GM21786 (cell line): Measurements from ENCODE around the gene TNRC6B.

Source experiments
- ATAC-seq: cut with Tn5 transposase; IDR thresholded peaks from one replicate; pipeline ENCODE4 v1.9.1; 2021; ENCODE audit not compliant: unreplicated experiment

Gene TNRC6B

DNA sequence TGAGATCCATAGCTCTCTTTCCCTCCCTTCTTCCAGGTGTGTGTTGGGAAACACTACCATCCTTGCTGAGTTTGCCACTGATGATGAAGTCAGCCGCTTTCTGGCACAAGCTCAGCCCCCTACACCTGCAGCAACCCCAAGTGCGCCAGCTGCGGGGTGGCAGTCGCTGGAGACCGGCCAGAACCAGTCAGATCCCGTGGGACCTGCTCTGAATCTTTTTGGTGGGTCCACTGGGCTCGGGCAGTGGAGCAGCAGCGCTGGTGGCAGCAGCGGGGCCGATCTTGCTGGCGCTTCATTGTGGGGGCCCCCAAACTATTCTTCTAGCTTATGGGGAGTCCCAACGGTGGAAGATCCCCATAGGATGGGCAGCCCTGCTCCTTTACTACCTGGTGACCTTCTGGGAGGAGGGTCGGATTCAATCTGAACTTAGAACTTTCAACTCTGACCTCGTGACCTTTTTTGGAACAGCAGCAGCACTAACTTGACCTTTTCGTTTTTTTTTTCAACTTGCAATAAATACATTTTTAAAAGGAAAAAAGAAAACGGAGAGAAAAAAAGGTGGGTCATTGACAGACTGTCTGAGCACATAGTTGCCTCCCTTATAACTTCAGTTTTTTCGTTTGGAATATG, 145.2 kb downstream of the TNRC6B start:
- ATAC-seq = no peak

GRCh38 chr22:40323681-40324171, 146.0 kb downstream of the TNRC6B start:
- no peak for ATAC-seq

DNA sequence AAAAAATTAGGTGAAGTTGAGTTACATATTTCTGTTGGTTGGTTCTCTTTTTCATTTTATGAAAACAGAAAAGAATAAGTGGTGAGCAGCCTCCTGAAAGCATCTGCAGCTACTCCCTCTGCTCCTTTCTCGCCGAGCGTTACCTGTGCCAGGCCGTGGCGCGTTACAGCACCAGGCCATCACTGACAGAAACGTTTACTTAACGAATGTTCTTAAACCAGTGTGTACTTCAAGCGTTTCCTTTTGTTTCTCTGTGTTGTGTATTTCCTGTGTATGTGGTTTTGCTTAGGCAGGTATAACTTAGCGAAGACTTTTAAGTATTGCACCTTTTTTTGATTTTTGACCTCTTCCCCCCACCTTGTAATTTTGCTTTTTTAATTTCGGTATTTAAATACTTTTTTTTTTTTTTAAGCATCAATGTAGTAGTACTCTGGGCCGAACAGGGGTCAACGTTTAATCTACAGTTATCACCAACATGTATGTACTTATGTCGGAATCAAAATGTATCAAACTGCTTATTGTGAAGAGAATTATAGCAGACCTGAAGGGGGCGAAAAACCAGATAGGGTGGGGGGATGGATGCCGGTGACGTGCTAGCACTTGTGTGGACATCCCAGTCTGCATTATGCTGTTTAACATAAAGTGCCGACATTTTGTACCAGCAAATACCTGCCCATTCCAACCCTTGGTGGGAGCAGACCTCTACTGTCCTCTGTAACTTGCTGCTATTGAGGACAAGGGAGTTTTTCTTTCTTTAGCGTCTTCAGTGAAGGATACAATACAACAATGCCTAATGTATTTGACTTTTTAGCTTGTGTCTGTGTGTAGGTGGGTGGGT, 147.0 kb downstream of the TNRC6B start:
- ATAC-seq = no peak

GRCh38 chr22:40325315-40325714, 147.6 kb downstream of the TNRC6B start:
- ATAC-seq = no peak

GRCh38 chr22:40326905-40327735, 149.4 kb downstream of the TNRC6B start:
- no peak for ATAC-seq

DNA sequence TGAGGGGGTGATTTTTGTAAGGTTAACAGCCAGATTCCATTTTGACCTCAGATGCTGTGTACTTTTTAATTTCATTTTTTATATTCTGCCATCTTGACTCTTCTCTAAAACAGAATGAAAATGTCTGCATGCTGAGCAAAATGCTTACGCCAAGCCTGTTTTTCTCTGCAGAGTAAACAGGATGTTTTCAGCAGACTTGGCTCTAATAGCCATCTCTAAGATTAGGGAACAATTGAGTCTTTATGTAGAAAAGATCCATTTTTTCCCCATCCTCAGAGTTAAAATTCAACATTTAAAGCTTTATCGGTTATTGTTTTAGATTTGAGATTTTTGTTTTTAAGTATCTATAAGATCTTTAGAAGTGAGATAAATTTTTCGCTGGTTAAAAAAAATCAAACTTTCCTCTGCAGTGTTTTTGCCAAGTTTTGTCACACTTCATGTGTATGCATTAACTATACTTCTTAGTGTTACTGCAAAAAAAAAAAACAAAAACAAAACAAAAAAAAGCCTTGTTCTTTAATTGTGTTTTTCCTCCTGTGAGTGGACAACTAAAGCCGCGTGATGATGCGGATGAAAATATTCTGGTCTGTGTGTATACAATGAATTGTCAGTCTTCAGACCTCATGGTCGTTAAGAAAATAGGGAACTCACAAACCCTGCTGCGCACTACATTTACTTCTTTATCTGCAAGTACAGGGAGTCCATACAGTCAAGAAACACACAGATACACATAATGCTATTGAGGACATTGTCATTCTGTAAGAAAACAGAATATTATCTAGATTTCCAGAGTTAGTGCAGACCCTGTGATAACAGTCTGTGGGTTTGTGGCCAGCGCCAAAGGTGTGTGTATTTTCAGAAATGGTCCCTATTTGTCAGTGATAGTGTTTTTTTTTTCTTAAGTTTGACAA, 151.1 kb downstream of the TNRC6B start:
- no peak for ATAC-seq

DNA sequence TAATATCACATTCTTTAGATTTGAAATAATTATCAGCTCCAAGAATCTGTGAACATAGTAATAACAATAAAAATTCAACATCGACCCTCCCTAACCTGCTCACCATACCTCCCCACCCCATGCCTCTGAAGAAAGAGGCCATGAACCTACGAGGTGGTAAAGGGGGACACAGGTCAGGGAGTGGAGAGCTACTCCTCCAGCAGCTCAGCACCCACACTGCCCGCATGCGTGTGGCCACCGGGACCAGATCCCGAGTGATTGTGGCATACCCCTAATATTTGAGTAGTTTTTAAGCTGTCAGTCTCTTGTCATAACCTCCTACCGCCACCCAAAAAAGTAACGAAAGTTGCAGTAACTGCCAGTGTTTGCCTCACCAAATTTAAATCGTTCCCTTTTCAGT, 151.7 kb downstream of the TNRC6B start:
- no peak for ATAC-seq

DNA sequence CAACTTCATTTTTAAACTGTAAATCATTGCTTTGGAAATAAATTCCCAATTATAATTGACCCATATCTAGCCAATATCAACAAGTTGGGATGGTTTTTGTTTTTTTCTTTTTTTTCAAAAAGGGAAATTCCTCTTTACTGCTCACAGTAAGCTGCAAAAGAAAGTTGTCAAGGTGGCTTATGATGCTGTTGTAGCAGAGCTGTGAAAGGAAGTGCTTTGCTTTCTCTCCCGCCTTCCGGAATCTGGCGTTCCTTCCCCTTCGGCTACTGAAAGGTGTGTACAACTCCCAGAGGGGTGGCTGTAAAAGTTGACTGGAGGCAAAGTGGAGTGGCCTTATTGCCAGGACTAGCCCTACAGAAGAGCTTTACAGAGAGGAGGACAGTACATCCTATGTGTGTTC, 152.4 kb downstream of the TNRC6B start:
- no peak for ATAC-seq

DNA sequence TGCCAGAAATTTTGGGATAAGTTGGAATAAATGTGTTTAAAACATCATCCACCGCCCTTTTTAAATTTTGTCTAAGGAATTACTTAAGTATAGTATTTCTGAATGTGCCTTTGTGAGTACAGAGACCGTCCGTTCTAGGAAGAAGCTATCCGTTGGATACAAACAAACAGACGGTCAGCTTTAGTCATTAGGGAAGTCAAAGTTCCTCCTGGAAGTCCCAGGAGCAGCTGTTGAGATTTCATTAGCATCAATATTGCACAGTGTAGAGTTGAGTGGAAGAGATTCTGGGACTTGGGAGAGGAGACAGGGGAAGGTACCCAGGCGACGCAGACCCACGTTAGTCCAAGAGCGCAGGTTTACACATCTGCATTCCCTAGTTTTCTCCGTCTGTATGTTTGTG, 152.9 kb downstream of the TNRC6B start:
- no peak for ATAC-seq

DNA sequence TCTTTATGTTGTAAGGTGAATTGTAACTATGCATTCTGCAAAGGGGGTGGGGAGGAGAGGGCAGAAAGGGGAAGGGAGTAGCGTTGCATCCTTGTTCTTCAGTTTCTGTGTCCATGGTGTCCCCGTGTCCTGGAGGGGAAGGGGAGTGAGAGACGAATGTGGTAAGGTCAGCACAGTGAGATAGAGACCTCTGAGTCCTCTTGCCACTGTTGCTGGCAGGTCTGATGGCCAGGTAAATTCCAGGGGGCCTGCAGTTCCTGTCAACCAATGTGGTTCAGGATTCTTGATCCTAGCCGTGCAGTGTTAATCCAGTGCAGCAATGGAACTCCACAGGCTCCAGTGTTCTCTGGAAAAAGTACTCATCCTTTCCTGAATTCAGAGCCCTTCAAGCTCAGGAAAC, 154.0 kb downstream of the TNRC6B start:
- no peak for ATAC-seq

DNA sequence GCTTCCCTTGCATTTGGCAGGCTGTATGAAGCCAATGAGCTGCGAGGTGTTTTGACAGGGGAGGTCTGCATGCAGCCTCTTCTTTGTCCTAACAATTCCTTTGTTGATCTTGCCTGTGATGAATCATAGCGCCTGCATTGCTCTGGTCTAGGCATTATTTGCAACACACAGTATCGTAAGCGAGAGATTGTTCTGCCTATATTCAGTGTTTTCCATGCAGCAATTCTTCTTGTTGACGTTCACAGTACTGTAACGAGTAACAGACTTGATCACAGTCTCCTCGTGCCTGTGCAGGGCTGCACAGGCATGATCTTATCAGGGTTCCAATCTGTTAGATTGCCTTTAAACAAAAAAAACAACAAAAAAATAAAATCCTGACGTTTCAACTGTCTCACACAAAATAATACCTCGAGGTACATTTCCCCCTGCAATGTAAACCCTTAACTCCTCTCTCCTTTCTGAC, 154.6 kb downstream of the TNRC6B start:
- no peak for ATAC-seq

DNA sequence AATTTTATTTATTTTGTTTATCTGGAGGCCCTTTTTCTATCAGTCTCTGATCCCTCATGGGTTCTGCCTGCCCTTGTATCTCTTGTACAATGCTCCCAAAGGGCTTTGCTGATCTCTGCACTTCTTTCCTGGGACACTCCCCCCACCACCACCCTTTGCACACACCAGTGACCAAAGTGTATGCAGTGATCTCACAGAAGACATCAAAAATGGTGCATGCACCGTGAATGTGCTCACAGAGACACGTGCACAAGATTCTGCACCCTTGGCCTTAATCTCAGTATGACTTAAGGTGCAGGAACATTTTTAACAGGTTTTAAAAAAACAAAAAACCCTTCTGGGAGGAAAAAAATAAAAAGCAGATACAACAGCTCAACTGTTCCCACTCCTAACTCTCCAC, 156.3 kb downstream of the TNRC6B start:
- ATAC-seq = no peak

DNA sequence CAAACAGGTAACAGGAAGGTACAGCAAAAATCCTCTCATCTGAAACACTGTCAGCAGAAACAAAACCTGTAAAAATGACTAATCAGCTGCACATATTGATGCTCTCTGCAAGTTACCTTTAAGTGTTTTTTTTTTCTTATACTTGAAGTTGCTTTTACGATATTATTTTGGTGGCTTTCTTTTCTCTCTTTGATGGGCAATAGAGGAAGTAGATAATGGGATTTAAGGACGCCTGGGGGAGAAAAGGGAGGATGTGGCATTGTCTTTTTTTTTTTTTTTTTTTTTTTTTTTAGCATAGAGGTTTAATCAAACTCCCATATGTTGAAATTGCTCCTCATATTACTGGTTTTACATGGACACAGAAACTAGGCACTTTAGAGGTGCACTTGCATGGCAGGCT, 157.2 kb downstream of the TNRC6B start:
- ATAC-seq = no peak

DNA sequence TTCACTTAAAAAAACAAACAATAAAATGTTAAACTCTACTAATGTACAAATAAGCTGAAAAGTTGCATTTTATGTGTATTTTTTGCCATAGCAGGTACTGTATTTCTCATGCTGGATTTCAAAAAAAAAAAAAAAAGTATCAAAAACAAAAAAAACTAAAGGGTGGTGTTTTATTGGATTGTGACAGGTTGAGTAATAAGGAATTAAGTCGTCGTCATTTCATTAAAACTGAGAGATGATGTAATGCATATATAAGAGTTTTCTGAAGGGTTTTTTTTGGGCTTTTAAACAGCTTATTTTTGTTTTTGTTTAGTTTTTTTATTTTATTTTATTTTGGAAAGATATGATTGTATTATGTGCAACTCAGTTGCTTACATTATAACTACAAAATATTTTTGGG, 157.6 kb downstream of the TNRC6B start:
- ATAC-seq = no peak

GRCh38 chr22:40340044-40340443, 162.3 kb downstream of the TNRC6B start:
- ATAC-seq = no peak

GRCh38 chr22:40341604-40342003, 163.9 kb downstream of the TNRC6B start:
- ATAC-seq = no peak

- ATAC-seq = no peak
These were observed 164.8 kb downstream of the TNRC6B start for GRCh38 chr22:40342521-40342920.

DNA sequence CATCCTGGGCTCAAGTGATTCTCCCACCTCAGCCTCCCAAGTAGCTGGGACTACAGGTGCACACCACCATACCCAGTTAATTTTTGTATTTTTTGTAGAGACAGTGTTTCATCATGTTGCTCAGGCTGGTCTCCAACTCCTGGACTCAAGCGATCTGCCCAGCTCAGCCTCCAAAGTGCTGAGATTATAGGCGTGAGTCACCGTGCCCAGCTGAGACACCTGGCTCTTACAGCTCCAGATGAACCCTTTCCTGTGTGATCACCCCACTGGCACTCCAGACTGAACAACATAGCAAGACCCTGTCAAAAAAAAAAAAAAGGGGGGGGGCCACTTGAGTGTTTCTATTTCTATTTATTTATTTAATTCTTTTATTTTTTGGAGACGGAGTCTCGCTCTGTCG, 167.5 kb downstream of the TNRC6B start:
- ATAC-seq = no peak

GRCh38 chr22:40345815-40346184, 168.1 kb downstream of the TNRC6B start:
- ATAC-seq = no peak
